DOHH2 (cell line): ENCODE results near the gene CBL.

Experiments used
- CTCF ChIP-seq: fragments of 200-600 bp; sonication (generic); IDR thresholded peaks from one replicate; pipeline ENCODE4 v1.5.1; 2014; ENCODE audit warnings: antibody characterized with exemption, mild to moderate bottlenecking, low read depth, low read length; ENCODE audit not compliant: poor library complexity, severe bottlenecking
- EZH2phosphoT487 ChIP-seq: fragments of 200-600 bp; sonication (generic); IDR thresholded peaks from 2 replicates; pipeline ENCODE4 v1.6.1; 2017; ENCODE audit warnings: borderline replicate concordance, mild to moderate bottlenecking, antibody characterized with exemption, low read length, moderate library complexity, mixed read lengths

GRCh38 chr11:119210050-119210449, 3.9 kb downstream of the CBL start:
- no peak for TF ChIP-seq CTCF
- no peak for TF ChIP-seq EZH2phosphoT487
